ENCODE data around the gene TMEM80. TPM values are rescaled to one million over a fixed set of nuclear protein-coding genes. Genes with fewer than 3 reads are reported as not detected.
"Not testable (repeated sequence)": the region's sequence is repeated elsewhere in the genome, so short reads cannot be mapped to it uniquely, and the experiment has no call there.

The TMEM80 gene
- total and polyA plus RNA-seq, 4 donors, result 10.0 to 38.9 (median 22.9) TPM

GRCh38 chr11:690244-690643 is 5.4 kb upstream of the TMEM80 start:
- not testable (repeated sequence) for H3K27ac ChIP-seq (ENCODE audit: low read depth, low read length); H3K27me3 ChIP-seq (ENCODE audit: control insufficient read depth, insufficient read depth, low read length)
- H3K36me3 ChIP-seq (ENCODE audit: control insufficient read depth, insufficient read depth, low read length), result peaks cover 69% of the 10 kb centered on the region

DNA sequence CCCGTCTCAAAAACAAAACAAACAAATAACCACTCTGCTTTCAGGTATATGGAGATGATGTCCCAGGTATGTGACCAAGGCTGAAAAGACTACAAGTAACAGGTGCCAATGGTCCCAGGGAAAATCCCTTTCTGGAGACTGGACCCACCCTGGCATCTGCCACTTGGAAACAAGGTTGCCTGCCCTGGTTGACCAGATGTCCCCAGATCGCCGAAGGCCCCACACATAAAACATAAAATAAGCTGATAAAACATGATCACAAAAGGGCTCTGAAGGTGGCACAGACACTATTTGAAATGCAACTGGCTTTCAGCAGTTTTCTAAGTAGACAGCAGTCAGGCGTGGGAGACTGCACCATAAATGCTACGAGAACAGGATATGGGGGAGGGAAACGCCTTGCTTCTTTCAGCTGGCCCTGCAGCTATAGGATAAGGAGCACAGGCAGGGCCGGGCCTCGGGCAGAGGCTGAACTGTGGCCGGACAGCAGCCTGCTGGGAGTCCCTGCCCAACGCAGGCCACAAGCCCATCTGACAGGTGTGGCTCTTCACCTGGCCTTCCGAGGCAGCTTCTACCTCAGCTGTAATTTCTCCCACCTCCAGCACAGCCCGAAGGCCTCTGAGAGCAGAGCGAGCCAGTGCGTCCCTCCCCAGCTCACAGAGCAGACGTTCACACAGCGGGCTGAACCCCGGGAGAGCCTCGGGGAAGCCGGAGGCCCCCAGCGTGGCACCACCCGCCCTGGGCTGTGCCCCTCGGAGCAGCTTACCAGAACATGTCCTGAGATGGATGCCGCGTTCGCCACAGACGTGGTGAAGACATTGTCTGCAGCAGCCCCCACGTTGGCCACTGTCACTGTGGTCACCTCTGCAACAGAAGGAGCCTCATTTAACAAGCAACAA is 4.6 kb upstream of the TMEM80 start:
- no peaks in the 10 kb centered on the region for H3K9me3 ChIP-seq (ENCODE audit: control insufficient read depth, insufficient read depth, low read length)
- no peaks in the 10 kb centered on the region for H3K27me3 ChIP-seq (ENCODE audit: control insufficient read depth, insufficient read depth, low read length)
- H3K4me1 ChIP-seq (ENCODE audit: control insufficient read depth, insufficient read depth, low read length), result peaks cover 39% of the 10 kb centered on the region
- no peak overlapping the region for H3K27ac ChIP-seq (ENCODE audit: low read depth, low read length)
- H3K36me3 ChIP-seq (ENCODE audit: control insufficient read depth, insufficient read depth, low read length), result peaks cover 62% of the 10 kb centered on the region
- no peak for DNase-seq (ENCODE audit: low read depth in 4 of 6, low spot score in 6 of 6)
- 84% methylated on average over 24 of the region's 27 CpGs for WGBS (ENCODE audit: insufficient coverage)
- H3K4me3 ChIP-seq (ENCODE audit: low read depth, low read length), result no peak overlapping the region

More at GRCh38 chr11:690244-690643, 5.4 kb upstream of the TMEM80 start:
- H3K4me3 ChIP-seq (ENCODE audit: low read depth, low read length); DNase-seq (ENCODE audit: low read depth in 4 of 6, low spot score in 6 of 6); H3K9me3 ChIP-seq (ENCODE audit: control insufficient read depth, insufficient read depth, low read length): not testable (repeated sequence)
- H3K4me1 ChIP-seq (ENCODE audit: control insufficient read depth, insufficient read depth, low read length), result peaks cover 39% of the 10 kb centered on the region
- 95% methylated on average over 3 of the region's 3 CpGs for WGBS (ENCODE audit: insufficient coverage)

DNA sequence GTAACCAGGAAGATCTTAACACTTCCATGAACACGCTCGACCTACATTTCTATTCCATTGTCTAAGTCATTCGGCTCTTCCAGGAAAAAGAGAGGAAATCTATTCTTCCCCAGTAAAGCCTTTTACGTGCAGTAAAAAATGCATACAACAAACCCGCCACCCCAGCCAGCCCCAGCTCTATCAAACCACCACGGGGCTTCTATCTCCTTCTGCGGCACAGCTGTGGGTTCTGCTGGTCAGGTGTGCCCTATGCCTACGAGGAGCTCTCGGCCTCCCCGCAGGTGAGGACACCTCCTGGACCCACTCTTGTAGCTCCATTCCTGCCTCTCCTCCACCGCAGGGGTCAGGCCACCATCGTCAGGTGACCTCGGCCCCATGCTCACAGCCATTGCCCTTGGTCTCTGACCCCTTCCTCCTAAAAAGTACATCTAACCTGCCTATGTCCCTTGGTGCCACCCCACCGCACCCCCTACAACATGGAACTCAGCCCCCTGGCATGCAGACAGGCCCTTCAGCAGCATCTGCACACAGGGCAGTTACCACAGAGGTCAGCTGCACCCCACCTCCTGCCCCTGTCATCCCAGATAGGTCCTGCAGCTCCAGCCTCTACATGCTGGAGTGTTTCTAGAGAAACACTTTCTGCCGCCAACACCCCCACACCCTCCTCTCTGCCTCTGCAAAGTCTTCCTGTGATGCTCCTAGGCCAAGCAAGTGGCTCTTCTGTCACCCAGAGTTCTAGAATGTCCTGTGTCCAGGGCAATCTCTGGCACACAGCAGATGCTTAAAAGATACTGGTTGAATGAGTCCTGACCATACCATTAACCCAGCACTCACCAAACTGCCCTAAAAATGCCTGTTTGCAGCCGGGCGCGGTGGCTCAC is 3.7 kb upstream of the TMEM80 start:
- Histone ChIP-seq H3K36me3 (ENCODE audit: control insufficient read depth, insufficient read depth, low read length) (peaks cover 52% of the 10 kb centered on the region), H3K27me3 (ENCODE audit: control insufficient read depth, insufficient read depth, low read length) (no peaks in the 10 kb centered on the region), H3K27ac (ENCODE audit: low read depth, low read length) (no peak overlapping the region), H3K4me1 (ENCODE audit: control insufficient read depth, insufficient read depth, low read length) (peaks cover 48% of the 10 kb centered on the region), H3K9me3 (ENCODE audit: control insufficient read depth, insufficient read depth, low read length) (no peaks in the 10 kb centered on the region), H3K4me3 (ENCODE audit: low read depth, low read length) (no peak overlapping the region)
- 86% methylated on average over 18 of the region's 18 CpGs for WGBS (ENCODE audit: insufficient coverage)
- no peak for DNase-seq (ENCODE audit: low read depth in 4 of 6, low spot score in 6 of 6)

DNA sequence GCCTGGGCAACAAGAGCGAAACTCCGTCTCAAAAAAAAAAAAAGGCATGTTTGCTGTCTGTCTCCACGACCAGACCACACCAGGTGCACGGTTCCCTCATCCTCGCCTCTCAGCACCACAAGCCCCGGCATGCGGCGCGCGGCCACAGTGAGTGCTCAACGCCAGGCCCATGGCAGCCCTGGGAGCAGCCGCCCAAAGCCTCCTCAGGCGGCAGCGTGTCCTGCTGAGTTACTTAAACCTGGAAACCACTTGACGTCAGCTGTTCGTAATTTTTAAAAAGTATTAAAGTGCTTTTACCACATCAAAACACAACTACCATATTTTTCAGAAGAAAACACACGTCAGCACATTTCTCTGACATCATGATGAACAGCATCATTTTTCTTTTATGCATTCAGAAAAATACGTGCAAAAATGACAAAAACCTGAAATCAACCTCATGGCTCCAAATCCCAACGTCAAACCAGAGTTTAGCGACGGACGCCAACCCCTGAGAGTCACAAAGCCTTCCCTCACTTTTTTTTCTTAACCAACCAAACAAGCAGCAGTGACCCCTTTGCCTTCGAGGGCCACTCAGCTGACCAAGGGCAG is 2.7 kb upstream of the TMEM80 start:
- Histone ChIP-seq H3K4me3 (ENCODE audit: low read depth, low read length) (no peak overlapping the region), H3K4me1 (ENCODE audit: control insufficient read depth, insufficient read depth, low read length) (peaks cover 54% of the 10 kb centered on the region), H3K27me3 (ENCODE audit: control insufficient read depth, insufficient read depth, low read length) (no peaks in the 10 kb centered on the region), H3K36me3 (ENCODE audit: control insufficient read depth, insufficient read depth, low read length) (peaks cover 47% of the 10 kb centered on the region), H3K27ac (ENCODE audit: low read depth, low read length) (no peak overlapping the region), H3K9me3 (ENCODE audit: control insufficient read depth, insufficient read depth, low read length) (no peaks in the 10 kb centered on the region)
- WGBS (ENCODE audit: insufficient coverage), result 72% methylated on average over 23 of the region's 23 CpGs
- DNase-seq (ENCODE audit: low read depth in 4 of 6, low spot score in 6 of 6), result no peak

DNA sequence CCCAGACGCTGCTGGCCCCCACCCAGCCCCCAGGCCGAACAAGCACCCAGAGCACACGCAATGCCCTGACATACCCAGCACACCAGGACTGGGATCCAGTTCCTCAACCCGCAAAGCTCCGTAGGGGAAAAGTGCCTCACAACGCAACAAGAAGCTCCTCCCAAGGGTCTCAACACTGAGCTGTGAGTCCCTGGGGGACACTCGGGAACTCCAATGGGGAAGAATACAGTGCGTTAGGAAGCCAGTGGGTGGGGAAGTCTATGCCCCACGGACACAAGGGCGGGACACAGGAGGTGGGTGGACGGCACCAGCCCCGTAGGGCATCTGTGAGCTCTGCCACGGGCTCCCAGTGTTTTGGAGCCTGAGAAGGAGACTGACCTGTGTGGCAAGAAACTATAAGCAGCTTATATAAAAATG is 2.2 kb upstream of the TMEM80 start:
- no peak overlapping the region for H3K4me3 ChIP-seq (ENCODE audit: low read depth, low read length)
- DNase-seq (ENCODE audit: low read depth in 4 of 6, low spot score in 6 of 6), result peak in 2 of 6 donors; percentile 32 to 33
- WGBS (ENCODE audit: insufficient coverage), result 23% methylated on average over 10 of the region's 13 CpGs
- H3K27ac ChIP-seq (ENCODE audit: low read depth, low read length), result peak overlapping the region; percentile 15
- no peaks in the 10 kb centered on the region for H3K27me3 ChIP-seq (ENCODE audit: control insufficient read depth, insufficient read depth, low read length)
- peaks cover 44% of the 10 kb centered on the region for H3K36me3 ChIP-seq (ENCODE audit: control insufficient read depth, insufficient read depth, low read length)
- no peaks in the 10 kb centered on the region for H3K9me3 ChIP-seq (ENCODE audit: control insufficient read depth, insufficient read depth, low read length)
- H3K4me1 ChIP-seq (ENCODE audit: control insufficient read depth, insufficient read depth, low read length), result peaks cover 56% of the 10 kb centered on the region

GRCh38 chr11:693887-694562 is 1.6 kb upstream of the TMEM80 start:
- H3K27me3 ChIP-seq (ENCODE audit: control insufficient read depth, insufficient read depth, low read length), result no peaks in the 10 kb centered on the region
- peaks cover 43% of the 10 kb centered on the region for H3K36me3 ChIP-seq (ENCODE audit: control insufficient read depth, insufficient read depth, low read length)
- no peak overlapping the region for H3K4me3 ChIP-seq (ENCODE audit: low read depth, low read length)
- no peaks in the 10 kb centered on the region for H3K9me3 ChIP-seq (ENCODE audit: control insufficient read depth, insufficient read depth, low read length)
- H3K4me1 ChIP-seq (ENCODE audit: control insufficient read depth, insufficient read depth, low read length), result peaks cover 56% of the 10 kb centered on the region
- DNase-seq (ENCODE audit: low read depth in 4 of 6, low spot score in 6 of 6), result no peak
- 71% methylated on average over 13 of the region's 15 CpGs for WGBS (ENCODE audit: insufficient coverage)
- peak overlapping the region; percentile 15 for H3K27ac ChIP-seq (ENCODE audit: low read depth, low read length)

DNA sequence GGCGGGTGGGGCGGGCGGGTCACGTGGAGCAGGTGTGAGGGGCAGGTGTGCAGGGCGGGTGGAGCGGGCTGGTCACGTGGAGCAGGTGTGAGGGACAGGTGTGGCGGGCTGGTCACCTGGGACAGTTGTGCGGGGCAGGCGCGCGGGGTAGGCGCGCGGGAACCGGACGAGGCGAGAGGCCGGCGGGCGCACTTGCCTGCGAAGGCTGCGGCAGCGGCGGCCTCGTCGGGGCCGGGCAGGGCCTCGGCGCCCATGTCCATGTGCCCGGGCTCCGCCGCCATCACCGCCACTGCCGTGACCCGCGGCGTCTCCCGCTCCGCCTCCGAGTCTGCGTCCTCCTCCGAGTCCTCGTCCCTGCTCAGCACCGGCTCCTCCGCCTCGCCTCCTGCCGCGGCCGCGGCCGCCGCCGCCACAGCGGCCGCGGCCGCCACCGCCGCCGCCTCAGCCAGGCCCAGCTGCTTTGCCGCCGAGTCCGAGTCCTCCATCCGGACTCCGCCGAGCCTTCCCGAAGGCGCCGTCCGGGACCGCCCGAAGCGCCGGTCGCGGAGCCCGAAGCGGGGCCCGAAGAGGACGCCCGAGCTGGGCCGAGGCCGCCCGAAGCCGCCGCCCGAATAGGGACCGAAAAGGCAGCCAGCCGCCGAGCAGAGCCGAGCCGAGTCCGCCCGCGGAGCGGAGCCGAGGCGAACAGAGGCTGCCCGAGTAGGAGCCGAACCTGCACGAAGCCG is 891 bp upstream of the TMEM80 start, which contains the start of gene DEAF1:
Gene DEAF1, minus strand, starts transcription at position 660 of the 725 bp plus-strand sequence. Its CDS starts 175 bp downstream, at position 485.
- Histone ChIP-seq H3K4me3 (ENCODE audit: low read depth, low read length) (peak within 1 kb of the TSS; percentile 98), H3K4me1 (ENCODE audit: control insufficient read depth, insufficient read depth, low read length) (peaks cover 53% of the 10 kb centered on the region), H3K36me3 (ENCODE audit: control insufficient read depth, insufficient read depth, low read length) (peaks cover 43% of the 10 kb centered on the region), H3K9me3 (ENCODE audit: control insufficient read depth, insufficient read depth, low read length) (no peaks in the 10 kb centered on the region), H3K27ac (ENCODE audit: low read depth, low read length) (peak within 1 kb of the TSS; percentile 100), H3K27me3 (ENCODE audit: control insufficient read depth, insufficient read depth, low read length) (no peaks in the 10 kb centered on the region)
- 2% methylated on average over 102 of the region's 103 CpGs for WGBS (ENCODE audit: insufficient coverage)
- DNase-seq (ENCODE audit: low read depth in 4 of 6, low spot score in 6 of 6), result peak in 5 of 6 donors; percentile 93 to 99 (median 97)

DNA sequence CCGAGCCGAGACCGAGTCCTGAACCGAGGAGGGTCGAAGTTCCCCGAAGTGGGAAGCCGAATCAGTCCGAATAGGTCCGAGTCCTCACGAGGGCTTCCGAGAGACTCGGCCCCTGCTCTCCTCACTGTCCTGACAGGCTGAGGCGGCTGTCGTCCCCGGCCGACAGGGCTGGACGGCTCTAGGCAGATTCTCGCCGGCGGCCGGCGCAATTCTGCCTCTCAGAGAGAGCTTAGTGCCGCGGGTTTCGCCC is 403 bp upstream of the TMEM80 start:
- no peaks in the 10 kb centered on the region for H3K27me3 ChIP-seq (ENCODE audit: control insufficient read depth, insufficient read depth, low read length)
- peaks cover 45% of the 10 kb centered on the region for H3K36me3 ChIP-seq (ENCODE audit: control insufficient read depth, insufficient read depth, low read length)
- peak in 1 of 6 donors; percentile 93 for DNase-seq (ENCODE audit: low read depth in 4 of 6, low spot score in 6 of 6)
- 0% methylated on average over 25 of the region's 25 CpGs for WGBS (ENCODE audit: insufficient coverage)
- H3K27ac ChIP-seq (ENCODE audit: low read depth, low read length), result peak overlapping the region; percentile 100
- no peaks in the 10 kb centered on the region for H3K9me3 ChIP-seq (ENCODE audit: control insufficient read depth, insufficient read depth, low read length)
- peaks cover 52% of the 10 kb centered on the region for H3K4me1 ChIP-seq (ENCODE audit: control insufficient read depth, insufficient read depth, low read length)
- H3K4me3 ChIP-seq (ENCODE audit: low read depth, low read length), result peak overlapping the region; percentile 98
